ENCODE measurements around the gene PTPRD.

PTPRD gene

DNA sequence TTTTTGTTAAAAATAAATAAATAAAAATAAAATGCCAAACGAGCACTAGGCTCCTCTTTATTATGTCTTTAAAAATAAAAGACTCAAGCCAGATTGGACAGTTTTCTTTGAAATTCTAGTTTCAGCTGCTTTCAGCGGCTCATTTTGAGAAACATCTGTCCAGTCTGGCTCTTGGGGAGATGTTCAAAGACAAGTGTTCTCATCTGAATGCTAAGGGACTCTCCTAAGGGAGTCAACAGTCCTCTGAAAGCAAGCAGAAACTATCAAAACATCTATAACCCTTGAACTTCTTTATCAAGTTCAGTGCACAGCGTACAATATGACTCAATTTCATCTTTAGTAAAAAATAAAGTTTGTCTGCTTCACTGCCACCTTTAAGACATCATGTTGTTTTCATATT lies 1927.0 kb downstream of the PTPRD start:
- TF ChIP-seq, protein P1, sequence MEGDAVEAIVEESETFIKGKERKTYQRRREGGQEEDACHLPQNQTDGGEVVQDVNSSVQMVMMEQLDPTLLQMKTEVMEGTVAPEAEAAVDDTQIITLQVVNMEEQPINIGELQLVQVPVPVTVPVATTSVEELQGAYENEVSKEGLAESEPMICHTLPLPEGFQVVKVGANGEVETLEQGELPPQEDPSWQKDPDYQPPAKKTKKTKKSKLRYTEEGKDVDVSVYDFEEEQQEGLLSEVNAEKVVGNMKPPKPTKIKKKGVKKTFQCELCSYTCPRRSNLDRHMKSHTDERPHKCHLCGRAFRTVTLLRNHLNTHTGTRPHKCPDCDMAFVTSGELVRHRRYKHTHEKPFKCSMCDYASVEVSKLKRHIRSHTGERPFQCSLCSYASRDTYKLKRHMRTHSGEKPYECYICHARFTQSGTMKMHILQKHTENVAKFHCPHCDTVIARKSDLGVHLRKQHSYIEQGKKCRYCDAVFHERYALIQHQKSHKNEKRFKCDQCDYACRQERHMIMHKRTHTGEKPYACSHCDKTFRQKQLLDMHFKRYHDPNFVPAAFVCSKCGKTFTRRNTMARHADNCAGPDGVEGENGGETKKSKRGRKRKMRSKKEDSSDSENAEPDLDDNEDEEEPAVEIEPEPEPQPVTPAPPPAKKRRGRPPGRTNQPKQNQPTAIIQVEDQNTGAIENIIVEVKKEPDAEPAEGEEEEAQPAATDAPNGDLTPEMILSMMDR (IDR thresholded peaks at IDR 0.05; ENCODE audit: extremely low read depth, missing control alignments) = no peak
- no peak for DNase-seq (ENCODE audit: low spot score)

DNA sequence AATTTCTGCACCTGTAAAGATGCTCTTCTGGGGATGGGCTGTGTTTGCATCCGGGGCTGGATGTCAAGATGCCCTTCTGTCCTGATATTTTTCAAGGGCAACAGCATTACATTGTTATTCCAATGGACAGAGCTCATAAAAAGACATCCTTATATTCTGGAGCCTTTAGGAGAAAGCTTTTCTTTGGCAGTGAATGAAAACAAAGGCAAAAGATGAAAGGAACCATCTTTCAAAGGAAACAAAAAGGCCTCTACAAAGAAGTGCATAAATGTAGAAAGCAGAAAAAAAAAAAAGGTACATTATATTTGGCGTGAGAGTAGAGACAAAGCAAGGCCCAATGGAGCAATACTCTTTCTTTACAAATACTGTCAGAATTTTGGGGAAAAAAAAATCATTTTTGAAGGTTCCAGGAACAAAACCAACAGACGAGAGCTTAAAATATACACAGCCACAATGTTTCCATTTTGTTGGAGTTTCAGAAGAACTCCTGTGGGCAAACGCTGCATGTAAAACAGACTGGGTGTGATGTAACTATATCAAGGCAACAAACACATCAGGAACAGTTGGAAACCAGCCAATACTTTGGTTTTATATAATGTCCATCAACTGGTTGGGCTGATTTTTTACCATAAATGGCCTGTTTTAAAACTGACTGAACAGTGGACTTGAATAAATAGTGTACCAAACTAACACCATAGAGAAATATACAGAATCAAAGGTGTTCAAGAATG lies 1927.7 kb downstream of the PTPRD start:
- no peak for DNase-seq (ENCODE audit: low spot score)
- TF ChIP-seq, protein P1 (IDR thresholded peaks at IDR 0.05; ENCODE audit: extremely low read depth, missing control alignments) = no peak

DNA sequence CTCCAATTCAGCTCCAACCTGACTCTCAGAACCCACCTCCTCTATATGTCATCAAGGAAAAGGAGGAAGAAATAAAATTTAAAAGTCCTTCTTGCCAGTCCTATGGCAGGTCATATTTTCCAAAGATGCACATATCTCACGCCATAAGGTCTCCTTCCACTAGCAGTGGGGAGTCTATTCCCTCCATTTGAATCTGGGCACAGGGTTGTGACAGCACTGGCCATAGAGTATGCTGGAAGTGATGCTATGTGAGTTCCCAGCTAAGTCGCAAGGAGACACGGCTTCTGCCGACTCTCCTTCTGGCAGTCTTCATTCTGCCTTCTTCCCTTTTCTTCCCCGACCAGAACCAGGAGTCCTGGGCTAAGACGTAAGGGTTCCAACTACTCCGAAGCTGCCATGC lies 1929.3 kb downstream of the PTPRD start:
- no peak for DNase-seq (ENCODE audit: low spot score)

DNA sequence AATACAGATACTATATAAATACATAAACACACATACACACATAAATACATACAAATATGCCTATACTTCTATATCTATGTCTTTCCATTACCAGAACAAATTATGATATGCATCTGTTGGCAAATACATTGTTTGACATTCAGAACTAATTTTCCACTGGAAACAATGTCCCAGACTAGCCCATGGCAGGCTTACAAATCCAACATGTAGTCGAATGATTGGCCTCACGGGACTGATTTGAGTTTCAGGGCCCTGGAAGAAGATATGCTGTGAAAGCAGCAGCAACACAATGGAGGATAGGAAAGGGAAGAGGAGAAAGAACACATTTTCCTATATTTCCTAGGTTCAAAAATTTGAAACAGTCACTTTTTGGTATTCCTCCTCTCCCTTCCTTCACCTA lies 1932.1 kb downstream of the PTPRD start:
- TF ChIP-seq, protein P1 (IDR thresholded peaks at IDR 0.05; ENCODE audit: extremely low read depth, missing control alignments) = no peak
- no peak for DNase-seq (ENCODE audit: low spot score)

More for the DNA sequence above, 1929.3 kb downstream of the PTPRD start:
- TF ChIP-seq, protein P1 (IDR thresholded peaks at IDR 0.05; ENCODE audit: extremely low read depth, missing control alignments) = no peak

DNA sequence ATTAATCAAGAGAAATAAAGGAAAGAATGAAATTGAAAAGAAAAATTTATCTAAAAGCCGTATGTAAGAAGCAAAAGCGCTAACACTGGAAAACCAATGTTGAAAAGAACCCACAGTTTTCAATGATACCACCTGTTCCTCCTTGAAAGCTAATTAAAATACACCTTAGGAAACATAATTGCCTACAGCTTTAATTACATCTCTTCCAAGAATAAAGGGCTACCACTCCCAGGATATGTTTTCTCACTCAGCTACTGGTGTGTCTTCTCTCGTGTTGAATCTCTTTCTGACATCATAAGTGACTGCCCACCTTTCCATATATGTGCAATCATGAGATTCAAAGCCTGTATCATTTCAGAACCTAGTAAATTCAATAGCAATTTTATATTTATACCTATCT lies 1932.6 kb downstream of the PTPRD start:
- no peak for DNase-seq (ENCODE audit: low spot score)
- TF ChIP-seq, protein P1 (IDR thresholded peaks at IDR 0.05; ENCODE audit: extremely low read depth, missing control alignments) = no peak

DNA sequence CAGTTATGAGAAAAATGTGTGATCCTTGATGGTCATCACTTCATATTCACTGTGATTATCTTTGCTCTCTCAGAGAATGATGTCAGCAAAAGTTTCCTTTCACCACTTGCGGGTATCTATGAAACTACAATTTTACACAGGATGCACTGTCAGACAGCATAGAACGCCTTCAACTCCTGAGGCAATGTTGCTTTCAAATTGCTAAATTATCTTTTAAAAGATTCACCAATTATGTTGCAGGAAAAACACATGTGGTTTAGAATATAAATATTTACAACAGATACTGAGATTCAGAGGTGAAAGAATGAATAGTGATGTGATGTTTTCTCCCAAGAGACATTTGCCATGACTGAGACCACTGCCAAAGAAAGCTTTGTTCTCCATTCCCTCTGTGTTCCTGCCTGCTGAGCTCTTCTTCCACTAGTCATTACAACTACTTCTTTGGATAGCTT lies 1933.4 kb downstream of the PTPRD start:
- TF ChIP-seq, protein P1 (IDR thresholded peaks at IDR 0.05; ENCODE audit: extremely low read depth, missing control alignments) = no peak
- no peak for DNase-seq (ENCODE audit: low spot score)

DNA sequence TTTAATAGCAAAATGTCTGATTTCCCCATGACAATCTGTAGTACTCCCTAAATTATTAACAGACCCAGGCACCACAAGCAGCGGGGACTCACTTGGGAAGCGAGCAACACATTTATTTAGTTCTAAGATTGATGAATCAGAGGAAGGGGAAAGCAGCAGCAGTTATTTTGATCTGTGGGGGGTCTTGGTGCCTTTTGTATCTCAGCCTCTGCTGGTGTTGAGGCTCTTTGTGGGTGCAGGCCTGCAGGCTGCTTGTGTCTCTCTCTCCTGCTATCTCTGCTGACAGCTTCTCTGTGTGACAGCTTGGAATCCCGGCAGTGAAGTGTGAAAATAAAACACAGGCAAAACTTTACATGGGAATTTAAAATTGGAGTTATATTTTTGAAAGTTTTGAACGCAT lies 1935.1 kb downstream of the PTPRD start:
- DNase-seq (ENCODE audit: low spot score) = no peak

More for the DNA sequence above, 1935.1 kb downstream of the PTPRD start:
- TF ChIP-seq, protein P1 (IDR thresholded peaks at IDR 0.05; ENCODE audit: extremely low read depth, missing control alignments) = no peak

Data from GM20000 (cell line).